K562 (cell line): Measurements from ENCODE around the gene FAM53A. TPM values are rescaled to one million over a fixed set of nuclear protein-coding genes. Genes with fewer than 3 reads are reported as not detected.

Experiments used
- BRD9 ChIP-seq: fragments of 450-650 bp; IDR thresholded peaks from 2 replicates; pipeline ENCODE4 v1.6.1; 2018; ENCODE audit warnings: low read depth; ENCODE audit not compliant: partially characterized antibody
- ESRRA ChIP-seq: fragments of 450-650 bp; IDR thresholded peaks from 2 replicates; pipeline ENCODE4 v1.6.1; 2014; ENCODE audit warnings: low read depth, mild to moderate bottlenecking, moderate library complexity, borderline replicate concordance
- HCFC1 ChIP-seq: IDR thresholded peaks from 2 replicates; pipeline ENCODE4 v1.6.1; 2012; ENCODE audit warnings: low read depth, low read length, improper control_type of control experiment
- NEUROD1 ChIP-seq: fragments of 150-350 bp; IDR thresholded peaks from 2 replicates; pipeline ENCODE4 v1.6.1; 2014; ENCODE audit warnings: borderline replicate concordance, low read length, low read depth; ENCODE audit not compliant: partially characterized antibody
- RAD51 ChIP-seq: fragments of 450-650 bp; IDR thresholded peaks from 2 replicates; pipeline ENCODE4 v1.7.1; 2016; ENCODE audit warnings: low read depth, mild to moderate bottlenecking, borderline replicate concordance
- TAF9B ChIP-seq: fragments of 450-650 bp; IDR thresholded peaks from 2 replicates; pipeline ENCODE4 v1.6.1; 2018; ENCODE audit warnings: mild to moderate bottlenecking; ENCODE audit not compliant: partially characterized antibody
- TOE1 ChIP-seq, 2 experiments: fragments of 450-650 bp in 1 of 2; sonication (generic) in 1 of 2; formaldehyde crosslinking in 1 of 2; IDR thresholded peaks; 2 replicates each; pipeline versions ENCODE4 v1.7.1 to v1.8.0; 2016 to 2022; ENCODE audit warnings: borderline replicate concordance in 2 of 2, mild to moderate bottlenecking in 2 of 2, antibody characterized with exemption in 1 of 2, inconsistent platforms in 1 of 2, low read depth in 1 of 2, missing genetic modification reagents in 1 of 2, moderate library complexity in 1 of 2
- ZNF12 ChIP-seq: sonication (generic); formaldehyde crosslinking; IDR thresholded peaks from 2 replicates; pipeline ENCODE4 v1.4.0; 2020; ENCODE audit warnings: mild to moderate bottlenecking, missing genetic modification reagents
- ZNF431 ChIP-seq: sonication (generic); formaldehyde crosslinking; IDR thresholded peaks from 2 replicates; pipeline ENCODE4 v1.8.0; 2022; ENCODE audit warnings: mild to moderate bottlenecking, missing genetic modification reagents
- ZNF57 ChIP-seq: fragments of 450-650 bp; formaldehyde crosslinking; IDR thresholded peaks from 2 replicates; pipeline ENCODE4 v1.4.0; 2020; ENCODE audit warnings: mild to moderate bottlenecking, moderate library complexity
- polyA plus RNA-seq, 8 experiments: library from polyadenylated mRNA; depleted of rRNA in 4 of 8; stranded (reverse) in 5 of 8; unstranded in 3 of 8; fragments of >200 nt; fragmentation: Nextera tagmentation in 2 of 8; fragmentation: Illumina TruSeq in 1 of 8; extraction: Ambion mirVana in 2 of 8; extraction: Trizol in 1 of 8; gene quantifications; 2 replicates each; pipeline versions ENCODE4 v1.2.1 to v1.2.3, GENCODE V29; 2011 to 2014; ENCODE audit warnings: inconsistent platforms in 1 of 8, missing spikeins in 1 of 8
- total RNA-seq, 7 experiments: library from RNA; depleted of rRNA in 6 of 7; stranded (reverse); fragments of >200 nt in 6 of 7; fragmentation: Illumina TruSeq in 2 of 7; extraction: Trizol in 2 of 7; gene quantifications; 2 replicates each; pipeline versions ENCODE4 v1.2.1 to v1.2.3, GENCODE V29; 2011 to 2021; ENCODE audit warnings: low replicate concordance in 1 of 7
- TF ChIP-seq, protein P1 (sequence below): fragments of 250-450 bp; sonication (Bioruptor Pico); IDR thresholded peaks from 2 replicates; pipeline ENCODE4 v1.9.0; 2021; ENCODE audit warnings: mild to moderate bottlenecking, inconsistent platforms
- TF ChIP-seq, protein P2 (sequence below): fragments of 450-650 bp; formaldehyde crosslinking; conservative IDR thresholded peaks from 2 replicates; pipeline ENCODE4 v1.4.0; 2022; ENCODE audit warnings: mild to moderate bottlenecking, missing genetic modification characterization
- TF ChIP-seq, protein P3 (sequence below), 3 experiments: IDR thresholded peaks in 2 of 3; conservative IDR thresholded peaks in 1 of 3; 2 replicates each; pipeline ENCODE4 v1.5.1; 2011 to 2012; ENCODE audit warnings: low read length in 3 of 3, mild to moderate bottlenecking in 3 of 3, control low read depth in 2 of 3, improper control_type of control experiment in 1 of 3, inconsistent platforms in 1 of 3, low read depth in 1 of 3, mixed read lengths in 1 of 3, moderate library complexity in 1 of 3; ENCODE audit not compliant: insufficient read depth in 2 of 3
- TF ChIP-seq, protein P4 (sequence below), 2 experiments: fragments of 450-650 bp in 1 of 2; IDR thresholded peaks; 2 replicates each; pipeline ENCODE4 v1.6.1; 2011 to 2017; ENCODE audit warnings: low read depth in 2 of 2, antibody characterized with exemption in 1 of 2, borderline replicate concordance in 1 of 2, low read length in 1 of 2, mild to moderate bottlenecking in 1 of 2, mixed read lengths in 1 of 2; ENCODE audit not compliant: control insufficient read depth in 1 of 2

The FAM53A gene
- total and polyA plus RNA-seq, 9 of the 15 experiments (the other 6 are each of a cell fraction or from before 2014, with no cell fraction given), result 0.53 to 2.7 (median 1.4) TPM; not detected in 2

DNA sequence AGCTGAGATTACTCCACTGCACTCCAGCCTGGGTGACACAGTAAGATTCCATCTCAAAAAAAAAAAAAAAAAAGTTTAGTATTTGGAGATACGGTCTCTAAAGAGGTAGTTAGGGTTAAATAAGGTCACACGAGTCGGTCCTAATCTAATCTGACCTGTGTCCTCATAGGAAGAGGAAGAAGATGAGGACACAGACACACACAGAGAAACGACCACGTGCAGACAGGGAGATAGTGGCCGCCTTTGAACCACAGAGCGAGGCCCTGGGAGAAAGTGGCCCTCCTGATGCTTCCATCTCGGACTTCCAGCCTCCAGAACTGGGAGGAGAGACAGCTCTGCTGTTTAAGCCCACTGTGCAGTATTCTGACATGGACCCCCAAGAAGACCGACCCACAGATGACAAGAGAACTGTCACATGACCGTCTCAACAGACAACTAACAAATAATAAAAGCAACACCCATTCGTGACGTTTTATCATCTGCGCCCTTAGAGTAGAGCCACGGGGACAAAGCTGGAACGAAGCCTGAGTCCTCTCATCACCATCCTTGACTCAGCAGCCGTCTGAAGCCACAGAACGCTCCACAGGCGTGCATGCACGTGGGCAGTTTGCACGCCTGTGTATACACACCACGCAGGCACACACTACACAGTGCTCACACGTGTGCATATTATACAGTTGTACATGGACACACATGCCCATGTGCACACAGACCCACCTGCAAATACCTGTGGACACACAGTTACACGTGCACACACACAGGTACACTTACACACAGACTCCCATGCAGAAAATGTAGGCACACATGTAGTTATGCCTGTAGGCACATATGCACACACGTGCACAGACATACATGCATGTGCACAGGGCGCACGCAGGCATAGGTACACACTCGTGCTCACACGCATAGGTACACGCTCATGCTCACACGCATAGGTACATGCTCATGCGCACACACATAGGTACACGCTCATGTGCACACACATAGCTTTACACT, 51.7 kb downstream of the FAM53A start (continued):
- no peak for TF ChIP-seq NEUROD1
- TF ChIP-seq RAD51, result peak; percentile 74
- TF ChIP-seq, protein P1, sequence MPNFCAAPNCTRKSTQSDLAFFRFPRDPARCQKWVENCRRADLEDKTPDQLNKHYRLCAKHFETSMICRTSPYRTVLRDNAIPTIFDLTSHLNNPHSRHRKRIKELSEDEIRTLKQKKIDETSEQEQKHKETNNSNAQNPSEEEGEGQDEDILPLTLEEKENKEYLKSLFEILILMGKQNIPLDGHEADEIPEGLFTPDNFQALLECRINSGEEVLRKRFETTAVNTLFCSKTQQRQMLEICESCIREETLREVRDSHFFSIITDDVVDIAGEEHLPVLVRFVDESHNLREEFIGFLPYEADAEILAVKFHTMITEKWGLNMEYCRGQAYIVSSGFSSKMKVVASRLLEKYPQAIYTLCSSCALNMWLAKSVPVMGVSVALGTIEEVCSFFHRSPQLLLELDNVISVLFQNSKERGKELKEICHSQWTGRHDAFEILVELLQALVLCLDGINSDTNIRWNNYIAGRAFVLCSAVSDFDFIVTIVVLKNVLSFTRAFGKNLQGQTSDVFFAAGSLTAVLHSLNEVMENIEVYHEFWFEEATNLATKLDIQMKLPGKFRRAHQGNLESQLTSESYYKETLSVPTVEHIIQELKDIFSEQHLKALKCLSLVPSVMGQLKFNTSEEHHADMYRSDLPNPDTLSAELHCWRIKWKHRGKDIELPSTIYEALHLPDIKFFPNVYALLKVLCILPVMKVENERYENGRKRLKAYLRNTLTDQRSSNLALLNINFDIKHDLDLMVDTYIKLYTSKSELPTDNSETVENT (CRISPR knock-in tag), result no peak
- TF ChIP-seq, protein P2, sequence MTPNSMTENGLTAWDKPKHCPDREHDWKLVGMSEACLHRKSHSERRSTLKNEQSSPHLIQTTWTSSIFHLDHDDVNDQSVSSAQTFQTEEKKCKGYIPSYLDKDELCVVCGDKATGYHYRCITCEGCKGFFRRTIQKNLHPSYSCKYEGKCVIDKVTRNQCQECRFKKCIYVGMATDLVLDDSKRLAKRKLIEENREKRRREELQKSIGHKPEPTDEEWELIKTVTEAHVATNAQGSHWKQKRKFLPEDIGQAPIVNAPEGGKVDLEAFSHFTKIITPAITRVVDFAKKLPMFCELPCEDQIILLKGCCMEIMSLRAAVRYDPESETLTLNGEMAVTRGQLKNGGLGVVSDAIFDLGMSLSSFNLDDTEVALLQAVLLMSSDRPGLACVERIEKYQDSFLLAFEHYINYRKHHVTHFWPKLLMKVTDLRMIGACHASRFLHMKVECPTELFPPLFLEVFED (CRISPR knock-in tag), result no peak
- TF ChIP-seq HCFC1, result no peak
- TF ChIP-seq TOE1 (IDR thresholded peaks at IDR 0.05; ENCODE audit: borderline replicate concordance), result peak; percentile 80; the same call in 1 of the 2 replicates
- TF ChIP-seq TOE1 (CRISPR knock-in tag; IDR thresholded peaks at IDR 0.05; ENCODE audit: borderline replicate concordance, low read depth), result 0 out of 2 replicates have a peak, but pooled peaks have one; percentile 56
- TF ChIP-seq ZNF12 (CRISPR knock-in tag), result no peak
- TF ChIP-seq ZNF57 (CRISPR knock-in tag), result no peak
- TF ChIP-seq, protein P3, sequence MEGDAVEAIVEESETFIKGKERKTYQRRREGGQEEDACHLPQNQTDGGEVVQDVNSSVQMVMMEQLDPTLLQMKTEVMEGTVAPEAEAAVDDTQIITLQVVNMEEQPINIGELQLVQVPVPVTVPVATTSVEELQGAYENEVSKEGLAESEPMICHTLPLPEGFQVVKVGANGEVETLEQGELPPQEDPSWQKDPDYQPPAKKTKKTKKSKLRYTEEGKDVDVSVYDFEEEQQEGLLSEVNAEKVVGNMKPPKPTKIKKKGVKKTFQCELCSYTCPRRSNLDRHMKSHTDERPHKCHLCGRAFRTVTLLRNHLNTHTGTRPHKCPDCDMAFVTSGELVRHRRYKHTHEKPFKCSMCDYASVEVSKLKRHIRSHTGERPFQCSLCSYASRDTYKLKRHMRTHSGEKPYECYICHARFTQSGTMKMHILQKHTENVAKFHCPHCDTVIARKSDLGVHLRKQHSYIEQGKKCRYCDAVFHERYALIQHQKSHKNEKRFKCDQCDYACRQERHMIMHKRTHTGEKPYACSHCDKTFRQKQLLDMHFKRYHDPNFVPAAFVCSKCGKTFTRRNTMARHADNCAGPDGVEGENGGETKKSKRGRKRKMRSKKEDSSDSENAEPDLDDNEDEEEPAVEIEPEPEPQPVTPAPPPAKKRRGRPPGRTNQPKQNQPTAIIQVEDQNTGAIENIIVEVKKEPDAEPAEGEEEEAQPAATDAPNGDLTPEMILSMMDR (IDR thresholded peaks at IDR 0.05 in 2 of 3, conservative IDR thresholded peaks at IDR 0.05 in 1 of 3; ENCODE audit: insufficient read depth in 2 of 3, low read depth in 1 of 3, low read length in 3 of 3), result no peak
- no peak for TF ChIP-seq TAF9B
- TF ChIP-seq BRD9, result no peak
- peak; percentile 72; the same call in 1 of the 2 replicates for TF ChIP-seq ESRRA
- TF ChIP-seq, protein P4, sequence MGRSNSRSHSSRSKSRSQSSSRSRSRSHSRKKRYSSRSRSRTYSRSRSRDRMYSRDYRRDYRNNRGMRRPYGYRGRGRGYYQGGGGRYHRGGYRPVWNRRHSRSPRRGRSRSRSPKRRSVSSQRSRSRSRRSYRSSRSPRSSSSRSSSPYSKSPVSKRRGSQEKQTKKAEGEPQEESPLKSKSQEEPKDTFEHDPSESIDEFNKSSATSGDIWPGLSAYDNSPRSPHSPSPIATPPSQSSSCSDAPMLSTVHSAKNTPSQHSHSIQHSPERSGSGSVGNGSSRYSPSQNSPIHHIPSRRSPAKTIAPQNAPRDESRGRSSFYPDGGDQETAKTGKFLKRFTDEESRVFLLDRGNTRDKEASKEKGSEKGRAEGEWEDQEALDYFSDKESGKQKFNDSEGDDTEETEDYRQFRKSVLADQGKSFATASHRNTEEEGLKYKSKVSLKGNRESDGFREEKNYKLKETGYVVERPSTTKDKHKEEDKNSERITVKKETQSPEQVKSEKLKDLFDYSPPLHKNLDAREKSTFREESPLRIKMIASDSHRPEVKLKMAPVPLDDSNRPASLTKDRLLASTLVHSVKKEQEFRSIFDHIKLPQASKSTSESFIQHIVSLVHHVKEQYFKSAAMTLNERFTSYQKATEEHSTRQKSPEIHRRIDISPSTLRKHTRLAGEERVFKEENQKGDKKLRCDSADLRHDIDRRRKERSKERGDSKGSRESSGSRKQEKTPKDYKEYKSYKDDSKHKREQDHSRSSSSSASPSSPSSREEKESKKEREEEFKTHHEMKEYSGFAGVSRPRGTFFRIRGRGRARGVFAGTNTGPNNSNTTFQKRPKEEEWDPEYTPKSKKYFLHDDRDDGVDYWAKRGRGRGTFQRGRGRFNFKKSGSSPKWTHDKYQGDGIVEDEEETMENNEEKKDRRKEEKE (IDR thresholded peaks at IDR 0.05; ENCODE audit: borderline replicate concordance in 1 of 2, control insufficient read depth in 1 of 2, low read depth in 2 of 2, low read length in 1 of 2), result no peak
- TF ChIP-seq ZNF431, result no peak
